ENCODE results near the gene KCNQ2.
"Not testable (repeated sequence)": the region's sequence is repeated elsewhere in the genome, so short reads cannot be mapped to it uniquely, and the experiment has no call there.

Gene KCNQ2

DNA sequence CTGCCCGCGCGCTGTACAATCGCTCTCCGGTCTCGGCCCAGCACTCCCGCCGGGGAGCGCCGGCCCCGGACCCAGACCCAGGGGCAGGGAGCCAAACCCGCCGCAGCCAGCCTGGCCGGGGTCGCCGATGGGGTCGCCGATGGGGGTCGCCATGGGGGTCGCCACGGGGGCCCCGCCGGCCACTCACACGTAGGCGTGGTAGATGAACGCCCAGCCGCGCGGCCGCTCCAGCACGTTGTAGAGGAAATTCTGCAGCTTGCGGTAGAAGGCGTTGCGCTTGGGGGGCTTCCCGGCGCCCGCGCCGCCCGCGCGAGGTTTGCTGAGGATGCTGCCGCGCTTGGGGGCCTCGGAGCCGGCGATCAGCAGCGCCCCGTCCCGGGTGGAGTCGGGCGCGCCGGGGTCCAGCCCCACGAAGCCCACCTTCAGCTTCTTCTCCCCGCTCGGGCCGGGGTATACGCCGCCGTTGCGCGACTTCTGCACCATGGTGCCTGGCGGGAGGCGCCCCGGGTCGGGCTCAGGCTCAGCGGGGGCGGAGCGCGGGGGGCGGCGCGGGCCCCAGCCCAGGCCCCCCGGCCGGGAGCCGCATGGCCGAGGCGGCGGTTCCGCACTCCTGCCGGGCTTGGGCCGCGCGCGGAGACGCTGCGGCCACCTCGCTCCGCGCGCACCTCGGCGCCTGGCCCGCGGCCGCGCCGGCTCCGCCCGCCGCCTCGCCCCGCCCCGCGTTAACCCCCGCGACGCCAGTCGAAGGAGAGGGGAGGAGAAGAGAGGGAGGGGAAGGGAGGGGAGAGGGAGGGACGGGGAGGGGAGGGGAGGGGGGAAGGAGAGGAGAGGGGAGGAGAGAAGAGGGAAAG, at the start of gene KCNQ2:
KCNQ2 (minus strand) TSS at position 675 of the 851 bp plus-strand sequence; CDS start at position 483, 192 bp downstream.
- FAIRE-seq (no peak), DNase-seq (ENCODE audit: insufficient read length, low spot score) (no peak)

DNA sequence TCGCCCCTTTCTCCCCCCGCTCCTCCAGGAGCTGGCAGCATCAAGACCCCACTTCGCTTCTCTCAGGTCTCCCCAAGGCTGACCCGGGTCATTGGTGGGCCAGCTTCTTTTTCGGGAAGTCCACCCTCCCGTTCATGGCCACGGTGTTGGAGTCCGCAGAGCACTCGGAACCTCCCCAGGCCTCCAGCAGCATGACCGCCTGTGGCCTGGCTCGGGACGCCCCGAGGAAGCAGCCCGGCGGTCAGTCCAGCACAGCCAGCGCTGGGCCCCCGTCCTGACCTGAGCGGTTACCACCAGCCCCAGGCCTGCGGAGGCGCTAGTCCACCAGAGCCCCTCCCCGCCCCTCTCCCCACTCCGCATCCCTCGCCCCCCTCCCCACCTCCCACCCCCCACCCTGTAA, 49.1 kb upstream of the KCNQ2 start:
- no peak for FAIRE-seq
- no peak for DNase-seq (ENCODE audit: insufficient read length, low spot score)

DNA sequence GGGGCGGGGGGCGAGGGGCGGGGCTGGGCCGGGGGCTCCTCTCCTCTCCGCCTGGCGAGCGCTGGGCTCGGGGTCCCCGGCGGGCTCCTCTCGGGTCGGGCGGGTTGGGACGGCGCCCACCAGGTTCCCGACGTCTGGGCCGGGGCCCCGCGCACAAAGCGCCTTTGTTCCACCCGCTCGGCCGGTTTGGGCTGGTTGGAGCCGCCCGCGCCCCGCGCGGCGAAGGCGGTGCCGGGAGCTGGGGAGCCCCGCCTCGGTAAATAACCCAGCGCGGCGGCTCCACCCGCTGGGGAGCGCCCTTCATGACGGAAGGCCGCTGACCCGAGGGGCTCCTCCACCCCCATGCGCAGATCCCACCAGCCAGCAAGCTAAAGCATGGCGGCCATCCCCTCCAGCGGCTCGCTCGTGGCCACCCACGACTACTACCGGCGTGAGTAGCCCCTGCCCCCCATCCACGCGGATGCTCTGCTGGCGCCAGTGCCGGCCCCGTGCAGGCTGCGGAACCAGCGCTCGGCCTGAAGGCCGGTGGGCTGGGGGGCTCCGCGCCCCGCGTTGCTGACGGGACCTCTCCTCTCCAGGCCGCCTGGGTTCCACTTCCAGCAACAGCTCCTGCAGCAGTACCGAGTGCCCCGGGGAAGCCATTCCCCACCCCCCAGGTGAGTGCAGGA, 48.6 kb upstream of the KCNQ2 start:
- FAIRE-seq, result peak; percentile 44
- DNase-seq (ENCODE audit: insufficient read length, low spot score), result peak; percentile 91

DNA sequence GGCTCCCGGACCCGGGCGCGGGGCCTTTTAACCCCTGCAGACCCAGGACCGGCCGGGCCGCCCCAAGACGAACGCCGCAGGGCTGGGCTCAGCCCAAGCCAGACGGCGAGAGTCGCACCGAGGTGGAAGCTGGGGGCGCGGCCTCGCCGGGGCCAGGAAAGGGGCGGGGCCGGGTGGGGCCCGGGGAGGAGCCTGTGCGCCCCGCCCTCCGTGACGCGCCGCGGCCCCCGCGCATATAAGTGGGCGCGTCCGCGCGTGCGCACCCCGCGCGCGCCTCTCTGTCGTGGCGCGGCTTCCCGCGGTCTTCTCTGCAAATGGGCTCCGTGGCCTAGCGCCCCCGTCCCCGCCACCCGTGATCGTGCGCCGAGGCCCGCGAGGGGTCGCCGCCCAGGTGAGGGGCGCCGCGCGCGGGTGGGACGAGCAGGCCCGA, 48.1 kb upstream of the KCNQ2 start, which contains the start of gene PPDPF:
PPDPF (plus strand) TSS at position 262 of the 430 bp plus-strand sequence. CDS start 544 bp downstream, outside the sequence.
- FAIRE-seq (peak; percentile 76), DNase-seq (ENCODE audit: insufficient read length, low spot score) (peak; percentile 97)

DNA sequence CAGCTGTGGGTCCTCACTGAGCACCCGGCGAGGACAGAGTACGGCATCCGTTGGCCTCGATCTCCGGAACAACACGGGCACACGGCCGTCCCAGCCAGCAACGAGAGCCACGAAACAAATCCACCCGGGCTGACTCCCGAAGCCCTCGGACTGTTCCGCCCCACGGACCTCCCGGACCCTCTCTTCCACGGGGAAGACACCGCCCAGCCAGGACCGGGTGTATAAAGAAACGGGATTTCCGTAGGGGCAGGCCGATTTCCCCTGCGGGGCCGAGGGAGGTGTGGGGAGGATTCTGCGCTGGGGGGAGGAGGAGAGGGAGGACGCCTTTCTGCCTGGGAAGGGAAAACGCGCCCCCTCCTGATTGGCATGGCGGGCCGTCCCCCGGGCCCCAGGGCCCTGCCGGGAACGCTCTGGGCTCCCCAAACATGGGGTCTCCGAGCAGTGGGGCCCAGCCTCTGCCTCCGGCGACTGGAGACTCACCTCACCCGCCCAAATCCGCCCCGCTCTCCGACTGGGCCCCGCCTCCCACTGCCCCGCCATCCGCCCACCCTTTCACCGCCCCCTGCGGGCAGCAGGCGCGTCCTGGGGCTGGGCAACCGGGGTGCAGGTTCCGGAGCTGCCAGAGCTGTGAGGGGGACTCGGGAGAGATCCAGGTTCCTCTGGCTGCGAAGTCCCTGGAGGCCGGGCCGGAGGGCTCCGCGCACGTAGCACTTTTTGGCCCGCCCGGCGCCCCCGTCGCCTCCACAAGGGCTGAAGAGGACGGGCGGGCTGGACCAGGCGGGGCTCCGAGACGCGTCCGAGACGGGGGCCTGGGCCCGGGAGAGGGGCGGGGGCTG, 47.4 kb upstream of the KCNQ2 start:
- DNase-seq (ENCODE audit: insufficient read length, low spot score) (peak; percentile 65), FAIRE-seq (no peak)

DNA sequence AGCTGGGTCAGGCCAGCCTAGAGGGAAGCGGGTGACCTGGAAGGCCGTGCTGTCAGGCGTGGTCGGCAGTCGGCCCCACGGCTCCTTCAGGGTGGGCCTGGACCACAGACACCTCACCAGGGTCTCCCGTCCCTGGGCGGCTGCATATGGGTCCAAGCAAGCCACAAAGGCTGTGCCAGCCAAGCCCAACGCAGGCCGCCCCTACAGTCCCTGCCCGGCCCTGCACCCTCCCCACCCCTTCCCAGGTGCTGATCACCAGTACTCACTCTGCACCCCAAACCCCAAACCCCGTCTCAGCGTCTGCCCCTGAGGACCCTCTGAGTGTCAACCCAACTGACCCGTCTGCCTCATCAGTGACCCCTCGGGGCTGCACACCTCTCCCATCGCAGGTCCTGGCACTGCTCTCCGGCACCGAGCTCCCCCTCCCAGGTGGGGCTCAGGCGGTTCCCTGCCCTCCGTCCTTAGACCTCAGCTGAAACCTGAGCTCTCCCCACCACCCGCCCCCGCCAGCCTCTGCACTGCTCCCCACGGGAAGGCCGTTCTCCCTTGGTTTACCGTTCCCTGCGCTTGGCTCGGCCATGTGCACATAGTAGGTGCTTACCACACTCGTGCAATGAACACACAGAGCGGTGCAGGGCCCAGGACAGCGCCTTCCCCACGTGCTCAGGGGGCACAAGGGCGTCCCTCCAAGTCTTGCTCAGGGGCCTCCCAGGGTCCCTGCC, 46.7 kb upstream of the KCNQ2 start:
- DNase-seq (ENCODE audit: insufficient read length, low spot score), result no peak
- no peak for FAIRE-seq

DNA sequence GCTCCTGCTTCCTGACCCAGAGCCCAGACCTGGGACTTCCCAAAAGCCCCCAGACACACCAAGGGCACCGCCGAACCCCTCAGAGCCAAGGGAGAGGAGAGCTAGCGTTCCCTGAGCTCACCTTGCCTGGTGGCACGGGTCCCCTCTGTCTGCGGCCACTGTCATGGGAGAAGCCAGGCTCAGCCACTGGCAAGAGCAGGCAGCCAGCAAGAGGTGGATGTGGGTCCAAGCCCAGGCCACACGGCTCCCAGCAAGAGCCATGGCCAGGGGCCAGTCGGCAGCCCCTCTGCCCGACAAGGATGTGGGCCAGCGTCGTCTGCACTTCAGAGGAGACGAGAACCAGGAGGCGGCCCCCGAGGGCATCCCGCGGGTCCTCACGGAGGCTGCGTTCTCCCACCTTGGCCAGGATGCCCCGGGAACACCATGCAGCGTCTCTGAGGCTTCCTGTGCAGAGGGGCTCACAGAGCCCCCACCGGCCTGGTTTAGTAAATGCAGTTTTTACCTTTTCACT, 46.0 kb upstream of the KCNQ2 start:
- FAIRE-seq (no peak), DNase-seq (ENCODE audit: insufficient read length, low spot score) (no peak)

DNA sequence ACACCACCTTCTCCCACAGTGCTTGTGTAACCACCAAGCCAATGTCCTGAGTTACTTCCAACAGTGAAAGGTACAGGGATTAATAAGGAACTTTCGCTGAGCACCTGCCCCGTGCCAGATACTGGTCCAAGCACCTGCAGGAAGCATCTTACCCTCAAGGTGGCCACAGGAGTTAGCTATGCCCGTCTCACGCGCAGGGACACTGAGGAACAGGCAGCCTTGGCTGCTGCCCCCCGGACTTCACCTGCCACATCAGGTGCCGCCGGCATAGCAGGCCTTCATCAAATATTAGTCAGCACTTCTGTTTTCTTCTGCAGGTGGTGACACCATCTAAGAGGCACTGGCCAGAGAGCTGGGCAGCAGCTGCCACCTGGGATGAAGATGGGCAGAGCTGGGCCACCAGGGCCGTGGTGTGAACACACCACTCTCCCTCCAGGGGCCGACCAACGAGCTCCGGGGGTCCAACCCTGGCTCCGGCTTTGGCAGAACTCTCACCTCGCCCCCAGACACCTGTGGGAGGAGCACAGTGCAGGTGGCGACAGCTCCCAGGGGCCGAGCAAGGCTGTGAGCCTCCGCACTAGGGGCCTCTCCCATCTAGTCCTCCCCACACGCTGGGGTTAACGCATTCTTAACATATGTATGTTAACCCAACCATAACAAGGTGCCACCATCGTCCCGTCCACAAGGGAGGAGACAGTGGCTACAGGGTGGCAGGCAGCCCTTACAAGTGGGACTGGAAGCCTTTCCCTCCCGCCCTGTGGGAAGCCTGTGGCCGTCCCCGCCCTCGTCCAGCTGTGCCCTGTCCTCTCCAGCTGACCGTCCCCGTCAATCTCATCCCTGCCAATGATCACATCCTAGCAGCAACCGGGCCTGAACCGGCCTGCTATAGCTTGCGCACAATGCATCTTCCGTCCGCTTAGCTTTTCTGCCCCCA, 45.2 kb upstream of the KCNQ2 start:
- FAIRE-seq, result no peak

DNA sequence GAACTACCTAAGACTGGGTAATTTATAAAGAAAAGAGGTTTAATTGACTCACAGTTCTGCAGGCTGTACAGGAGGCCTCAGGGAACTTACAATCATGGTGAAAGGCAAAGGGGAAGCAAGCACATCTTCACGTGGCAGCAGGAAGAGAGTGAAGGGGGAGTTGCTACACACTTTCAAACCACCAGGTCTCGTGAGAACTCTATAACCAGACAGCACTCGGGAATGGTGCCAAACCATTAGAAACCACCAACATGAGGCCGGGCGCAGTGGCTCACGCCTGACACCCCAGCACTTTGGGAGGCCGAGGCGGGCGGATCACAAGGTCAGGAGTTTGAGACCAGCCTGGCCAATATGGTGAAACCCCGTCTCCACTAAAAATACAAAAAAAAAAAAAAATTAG, 42.1 kb upstream of the KCNQ2 start:
- DNase-seq (ENCODE audit: insufficient read length, low spot score); FAIRE-seq: not testable (repeated sequence)

More for the DNA sequence above, 45.2 kb upstream of the KCNQ2 start:
- DNase-seq (ENCODE audit: insufficient read length, low spot score), result no peak

DNA sequence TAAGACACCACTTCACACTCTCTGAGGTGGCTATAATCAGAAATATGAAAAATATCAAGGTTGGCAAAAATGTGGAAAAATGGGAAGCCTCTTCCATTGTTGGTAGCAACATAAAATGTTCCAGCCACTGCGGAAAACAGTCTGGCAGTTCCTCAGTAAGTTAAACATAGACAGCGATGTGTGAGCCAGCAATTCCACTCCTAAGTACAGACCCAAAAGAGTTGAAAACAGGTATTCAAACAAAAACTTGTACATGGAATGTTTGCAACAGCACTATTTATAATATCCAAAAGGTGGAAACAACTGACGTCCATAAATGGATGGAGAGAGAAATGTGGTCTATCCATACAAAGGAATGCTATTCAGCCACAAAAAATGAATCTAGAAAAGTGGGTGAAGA, 40.8 kb upstream of the KCNQ2 start:
- no peak for DNase-seq (ENCODE audit: insufficient read length, low spot score)
- no peak for FAIRE-seq

DNA sequence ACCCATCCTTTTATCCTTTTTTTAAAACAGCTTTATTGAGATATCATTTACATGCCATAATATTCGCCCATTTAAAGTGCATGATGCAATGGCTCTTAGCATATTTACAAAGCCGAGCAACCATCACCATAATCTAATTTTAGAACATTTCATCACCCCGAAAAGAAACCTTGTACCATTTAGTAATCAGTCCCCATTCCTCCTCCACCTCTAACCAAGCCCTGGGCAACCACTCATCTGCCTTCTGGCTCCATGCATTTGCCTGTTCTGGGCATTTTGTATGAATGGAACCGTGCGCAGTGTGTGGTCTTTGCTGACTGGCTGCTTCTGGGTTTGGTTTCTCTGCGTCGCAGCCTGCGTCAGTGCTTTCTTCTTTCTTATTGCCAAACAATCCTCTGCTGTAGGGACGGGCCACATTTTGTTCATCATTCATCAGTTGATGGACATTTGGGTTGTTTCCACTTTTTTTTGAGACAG, 36.7 kb upstream of the KCNQ2 start:
- no peak for FAIRE-seq
- DNase-seq (ENCODE audit: insufficient read length, low spot score), result no peak

DNA sequence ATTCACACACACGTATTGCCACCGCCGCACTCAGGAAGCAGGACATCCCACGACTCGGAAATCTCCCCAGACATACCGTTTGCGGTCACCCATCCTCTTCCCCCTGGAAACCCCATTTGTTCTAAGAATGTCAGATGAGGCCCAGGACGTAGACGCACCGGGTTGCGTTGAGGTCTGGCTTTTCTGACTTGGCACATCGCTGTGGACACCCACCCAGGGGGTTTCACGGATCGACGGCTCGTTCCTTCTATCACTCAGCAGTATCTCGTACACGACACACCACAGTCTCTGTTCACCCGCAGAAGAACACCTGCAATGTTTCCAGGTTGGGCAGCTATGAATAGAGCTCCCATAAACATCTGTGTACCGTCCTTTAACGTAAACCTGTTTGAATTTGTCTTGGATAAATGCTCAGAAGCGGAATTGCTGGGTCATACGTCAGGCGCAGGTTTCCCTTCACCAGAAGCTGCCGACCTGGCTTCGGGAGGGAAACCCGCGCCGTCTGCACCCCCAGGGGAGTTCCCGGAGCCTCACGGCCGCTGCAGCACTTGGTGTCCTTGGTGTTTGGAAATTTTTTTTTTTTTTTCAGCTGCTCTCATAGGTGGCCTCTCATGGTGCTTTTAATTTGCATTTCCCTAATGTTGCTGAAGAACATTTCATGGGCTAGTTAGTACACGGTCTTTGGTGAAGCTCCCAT, 35.8 kb upstream of the KCNQ2 start:
- no peak for FAIRE-seq
- DNase-seq (ENCODE audit: insufficient read length, low spot score), result no peak

DNA sequence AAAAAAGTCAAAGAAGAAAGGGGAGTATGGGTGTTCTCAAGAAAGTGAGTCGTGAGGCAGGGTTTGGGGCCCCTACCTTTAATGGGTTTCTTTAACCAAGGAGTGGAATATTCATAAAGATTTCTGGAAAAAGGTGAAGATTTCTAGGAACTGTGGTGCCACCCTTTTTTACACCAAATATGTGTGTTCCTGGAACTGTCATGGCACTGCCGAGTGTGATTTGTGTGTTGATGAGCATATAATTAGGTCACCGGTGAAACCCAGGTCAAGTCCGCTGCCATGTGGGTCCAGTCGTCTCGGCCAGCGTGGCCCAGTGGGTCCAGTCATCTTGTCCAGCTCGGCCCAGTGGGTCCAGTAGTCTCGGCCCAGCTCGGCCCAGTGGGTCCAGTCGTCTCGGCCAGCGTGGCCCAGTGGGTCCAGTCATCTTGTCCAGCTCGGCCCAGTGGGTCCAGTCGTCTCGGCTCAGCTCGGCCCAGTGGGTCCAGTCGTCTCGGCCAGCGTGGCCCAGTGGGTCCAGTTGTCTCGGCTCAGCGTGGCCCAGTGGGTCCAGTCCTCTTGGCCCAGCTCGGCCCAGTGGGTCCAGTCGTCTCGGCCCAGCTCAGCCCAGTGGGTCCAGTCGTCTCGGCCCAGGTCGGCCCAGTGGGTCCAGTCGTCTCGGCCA, 34.8 kb upstream of the KCNQ2 start:
- FAIRE-seq, result no peak
- DNase-seq (ENCODE audit: insufficient read length, low spot score), result no peak

DNA sequence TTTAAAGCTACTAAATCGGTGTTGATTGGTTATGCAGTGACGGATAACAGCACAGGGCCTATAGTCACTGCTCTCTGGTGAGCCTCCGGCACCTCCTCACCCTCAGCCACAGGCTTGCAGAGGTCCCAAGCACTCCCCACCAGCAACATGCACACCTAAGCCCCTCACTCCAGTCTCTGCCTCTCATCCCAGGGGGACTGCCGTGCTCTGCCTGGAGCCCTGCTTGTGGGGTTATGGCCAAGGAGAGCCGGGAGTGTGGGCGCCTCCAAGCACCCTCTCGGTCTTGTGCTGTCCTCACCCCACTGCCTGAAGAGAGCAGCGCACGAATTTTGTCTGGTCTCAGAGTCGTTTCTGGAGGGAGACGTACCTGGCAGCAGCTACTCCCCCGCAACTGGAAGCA, 33.3 kb upstream of the KCNQ2 start:
- DNase-seq (ENCODE audit: insufficient read length, low spot score) (no peak), FAIRE-seq (no peak)

DNA sequence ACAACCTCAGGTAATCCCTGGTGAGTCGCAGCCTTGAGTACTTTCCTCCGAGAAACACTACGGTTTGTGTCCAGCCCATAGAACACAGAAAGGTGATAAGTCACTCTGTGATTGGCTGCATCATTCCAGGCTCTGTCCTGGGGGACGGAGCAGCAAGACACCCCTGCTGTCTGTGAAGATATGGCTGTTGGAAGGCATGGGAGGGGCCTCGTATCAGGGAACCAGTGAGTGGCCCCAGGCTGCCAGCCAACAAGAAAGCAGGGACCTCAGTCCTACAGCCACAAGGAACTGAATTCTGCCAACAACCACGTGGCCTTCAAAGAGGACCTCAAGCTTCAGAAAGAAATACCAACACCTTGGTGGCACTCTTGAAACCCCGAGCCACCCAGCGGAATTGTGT, 32.8 kb upstream of the KCNQ2 start:
- FAIRE-seq (no peak), DNase-seq (ENCODE audit: insufficient read length, low spot score) (no peak)

DNA sequence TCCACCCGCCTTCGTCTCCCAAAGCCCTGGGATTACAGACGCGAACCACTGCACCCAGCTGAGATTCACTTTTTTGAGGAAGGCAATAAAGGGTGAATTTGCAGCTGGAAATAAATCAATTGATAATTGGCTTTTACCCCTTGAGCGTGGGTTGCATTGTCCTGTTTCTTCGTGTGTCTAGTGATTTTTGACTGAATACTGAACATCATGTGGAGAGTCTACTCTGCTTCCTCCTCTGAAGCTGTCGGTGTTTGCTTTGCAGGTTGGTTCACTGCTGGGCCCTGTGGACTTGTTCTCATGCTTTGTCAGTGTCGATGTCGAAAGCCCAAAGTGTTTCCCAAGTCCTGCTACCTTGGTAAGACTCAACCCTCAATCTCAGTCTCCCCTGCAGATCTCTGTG, 32.2 kb upstream of the KCNQ2 start:
- FAIRE-seq, result no peak
- no peak for DNase-seq (ENCODE audit: insufficient read length, low spot score)

DNA sequence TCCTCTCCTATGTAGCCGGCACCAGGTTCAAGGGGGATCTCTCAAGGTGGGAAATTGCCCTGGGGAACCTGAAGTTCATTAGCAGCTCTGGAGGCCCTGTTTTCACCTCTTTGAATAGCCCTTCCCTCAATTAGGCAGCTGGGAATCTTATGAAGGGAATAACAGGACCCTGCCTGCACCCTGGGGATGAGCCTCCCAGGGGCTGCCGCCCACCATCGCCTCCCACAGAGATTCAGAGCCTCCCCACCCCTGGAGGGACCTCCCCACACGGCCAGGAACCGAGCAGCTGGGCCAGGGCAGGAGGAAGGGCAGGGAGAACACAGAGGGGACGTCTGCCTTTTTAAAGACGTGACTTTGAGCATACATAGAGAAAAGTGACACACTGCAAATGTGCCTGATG, 31.1 kb upstream of the KCNQ2 start:
- FAIRE-seq, result no peak
- no peak for DNase-seq (ENCODE audit: insufficient read length, low spot score)

DNA sequence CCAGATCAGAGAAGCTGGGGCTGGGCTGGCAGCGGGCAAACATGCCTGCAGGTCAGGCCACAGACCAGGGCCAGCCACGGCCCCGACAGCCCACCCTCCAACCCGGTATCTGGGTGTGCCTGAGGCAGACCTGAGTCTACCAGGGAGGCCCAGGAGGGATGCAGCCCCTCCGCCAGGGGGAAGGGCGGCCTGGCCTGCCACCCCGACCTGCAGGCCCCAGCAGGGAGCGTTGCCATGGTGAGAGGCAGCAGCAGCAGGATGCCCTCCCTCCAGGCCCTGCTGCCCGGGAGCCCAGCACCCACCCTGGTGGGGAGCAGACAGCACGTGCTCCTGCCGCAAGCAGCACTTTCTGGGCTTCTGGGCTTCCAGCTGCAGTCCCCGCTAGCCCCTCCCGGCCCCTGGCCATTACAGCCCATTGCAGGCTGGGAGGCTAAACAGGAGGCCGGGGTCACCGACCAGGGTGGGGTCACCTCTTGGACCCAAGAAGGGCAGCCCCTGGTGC, 30.3 kb upstream of the KCNQ2 start:
- no peak for DNase-seq (ENCODE audit: insufficient read length, low spot score)
- FAIRE-seq, result no peak
